NCI-H524 treated with DMSO at 0.1 percent for 48 hours (cell line): Measurements from ENCODE around the gene ANKHD1.

Experiments used
- DNase-seq: peaks from one replicate; lab custom pipeline; 2025; lab: John Stamatoyannopoulos, UW

The ANKHD1 gene, protein sequence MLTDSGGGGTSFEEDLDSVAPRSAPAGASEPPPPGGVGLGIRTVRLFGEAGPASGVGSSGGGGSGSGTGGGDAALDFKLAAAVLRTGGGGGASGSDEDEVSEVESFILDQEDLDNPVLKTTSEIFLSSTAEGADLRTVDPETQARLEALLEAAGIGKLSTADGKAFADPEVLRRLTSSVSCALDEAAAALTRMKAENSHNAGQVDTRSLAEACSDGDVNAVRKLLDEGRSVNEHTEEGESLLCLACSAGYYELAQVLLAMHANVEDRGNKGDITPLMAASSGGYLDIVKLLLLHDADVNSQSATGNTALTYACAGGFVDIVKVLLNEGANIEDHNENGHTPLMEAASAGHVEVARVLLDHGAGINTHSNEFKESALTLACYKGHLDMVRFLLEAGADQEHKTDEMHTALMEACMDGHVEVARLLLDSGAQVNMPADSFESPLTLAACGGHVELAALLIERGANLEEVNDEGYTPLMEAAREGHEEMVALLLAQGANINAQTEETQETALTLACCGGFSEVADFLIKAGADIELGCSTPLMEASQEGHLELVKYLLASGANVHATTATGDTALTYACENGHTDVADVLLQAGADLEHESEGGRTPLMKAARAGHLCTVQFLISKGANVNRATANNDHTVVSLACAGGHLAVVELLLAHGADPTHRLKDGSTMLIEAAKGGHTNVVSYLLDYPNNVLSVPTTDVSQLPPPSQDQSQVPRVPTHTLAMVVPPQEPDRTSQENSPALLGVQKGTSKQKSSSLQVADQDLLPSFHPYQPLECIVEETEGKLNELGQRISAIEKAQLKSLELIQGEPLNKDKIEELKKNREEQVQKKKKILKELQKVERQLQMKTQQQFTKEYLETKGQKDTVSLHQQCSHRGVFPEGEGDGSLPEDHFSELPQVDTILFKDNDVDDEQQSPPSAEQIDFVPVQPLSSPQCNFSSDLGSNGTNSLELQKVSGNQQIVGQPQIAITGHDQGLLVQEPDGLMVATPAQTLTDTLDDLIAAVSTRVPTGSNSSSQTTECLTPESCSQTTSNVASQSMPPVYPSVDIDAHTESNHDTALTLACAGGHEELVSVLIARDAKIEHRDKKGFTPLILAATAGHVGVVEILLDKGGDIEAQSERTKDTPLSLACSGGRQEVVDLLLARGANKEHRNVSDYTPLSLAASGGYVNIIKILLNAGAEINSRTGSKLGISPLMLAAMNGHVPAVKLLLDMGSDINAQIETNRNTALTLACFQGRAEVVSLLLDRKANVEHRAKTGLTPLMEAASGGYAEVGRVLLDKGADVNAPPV (N-terminal part only)

DNA sequence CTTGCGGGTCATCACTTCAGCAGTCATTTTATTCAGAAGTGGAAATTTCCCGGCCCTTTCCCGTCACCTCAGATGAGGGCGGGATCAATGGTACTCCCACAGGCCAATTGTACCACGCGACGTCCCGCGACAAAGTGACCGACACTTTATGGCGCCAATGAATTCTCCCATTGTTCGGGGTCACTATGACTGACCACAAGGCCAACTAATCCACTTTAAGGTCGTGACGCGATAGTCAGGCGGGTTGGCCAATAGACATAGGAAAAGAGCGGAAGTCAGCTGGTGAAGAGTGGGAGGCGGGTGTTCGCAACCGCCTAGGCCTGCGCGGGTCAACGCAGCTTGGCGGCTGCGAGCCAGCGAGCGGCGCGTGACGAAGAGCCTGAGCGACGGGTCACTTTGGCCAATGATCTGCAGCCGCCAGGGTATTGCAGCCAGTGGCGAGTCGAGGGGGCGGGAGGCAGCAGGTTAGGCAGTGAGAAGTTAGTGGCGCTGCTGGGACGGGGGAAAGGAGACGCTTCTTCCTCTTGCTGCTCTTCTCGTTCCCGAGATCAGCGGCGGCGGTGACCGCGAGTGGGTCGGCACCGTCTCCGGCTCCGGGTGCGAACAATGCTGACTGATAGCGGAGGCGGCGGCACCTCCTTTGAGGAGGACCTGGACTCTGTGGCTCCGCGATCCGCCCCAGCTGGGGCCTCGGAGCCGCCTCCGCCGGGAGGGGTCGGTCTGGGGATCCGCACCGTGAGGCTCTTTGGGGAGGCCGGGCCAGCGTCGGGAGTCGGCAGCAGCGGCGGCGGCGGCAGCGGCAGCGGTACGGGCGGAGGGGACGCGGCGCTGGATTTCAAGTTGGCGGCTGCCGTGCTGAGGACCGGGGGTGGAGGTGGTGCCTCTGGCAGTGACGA lies at the start of gene ANKHD1:
Gene ANKHD1, plus strand, starts transcription at position 472 of the 896 bp plus-strand sequence. Its CDS starts 135 bp downstream, at position 607.
- peak; percentile 96 for DNase-seq

DNA sequence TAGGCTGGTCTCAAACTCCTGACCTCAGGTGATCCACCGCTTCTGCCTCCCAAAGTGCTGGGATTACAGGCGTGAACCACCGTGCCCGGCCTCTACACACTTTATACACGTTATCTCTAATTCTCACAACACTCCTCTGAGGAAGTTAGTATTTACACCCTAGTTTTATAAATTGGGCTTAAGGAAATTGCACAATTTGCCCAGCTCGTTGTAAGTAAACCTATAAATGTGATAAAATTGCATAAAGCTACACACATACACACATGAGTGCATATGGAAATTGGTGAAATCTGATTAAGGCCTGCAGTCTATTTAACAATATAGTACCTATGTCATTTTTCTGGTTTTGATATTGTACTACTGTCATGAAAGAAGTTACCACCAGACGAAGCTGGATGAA lies 46.1 kb upstream of the ANKHD1 start:
- no peak for DNase-seq

DNA sequence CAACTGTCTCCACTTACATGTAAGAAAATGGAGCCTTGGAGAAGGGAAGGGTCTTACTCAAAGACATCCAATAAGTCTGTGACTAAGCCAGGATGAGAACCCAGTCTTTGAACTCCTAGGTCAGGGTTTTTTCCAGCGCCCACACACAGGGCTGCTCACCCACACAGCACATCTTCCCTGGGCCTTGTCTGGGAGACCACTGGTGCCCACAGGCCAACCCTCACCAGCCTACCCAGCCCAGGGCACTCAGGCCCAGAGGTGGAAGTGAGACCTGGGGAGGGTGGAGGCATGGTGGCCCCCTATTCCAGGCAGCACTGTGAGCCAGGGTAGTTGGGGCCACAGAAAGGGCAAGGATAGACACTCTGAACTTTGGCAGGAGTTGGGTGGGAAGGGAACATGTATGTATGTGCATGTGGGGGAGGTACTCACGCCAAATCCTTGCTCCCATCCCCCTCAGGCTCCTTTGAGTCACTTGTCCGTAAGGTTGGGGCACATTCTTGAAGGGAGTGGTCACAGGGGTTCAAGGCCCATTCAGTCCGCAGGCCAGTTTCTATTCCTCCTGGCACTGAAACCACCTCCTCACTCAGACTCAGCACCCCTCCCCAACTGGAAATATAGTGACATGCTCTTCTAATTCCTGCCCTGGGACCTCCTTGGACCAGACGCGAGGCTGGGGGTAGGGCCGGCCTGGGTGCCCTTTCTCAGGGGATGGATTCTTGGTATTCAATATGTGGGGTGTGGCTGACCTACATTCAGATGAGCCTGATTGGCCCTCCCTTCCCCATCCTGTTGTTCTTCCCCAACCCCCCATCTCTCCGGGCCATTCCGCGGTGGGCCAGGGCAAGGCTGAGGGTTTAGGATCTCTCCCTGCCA lies 44.5 kb upstream of the ANKHD1 start:
- DNase-seq, result no peak

DNA sequence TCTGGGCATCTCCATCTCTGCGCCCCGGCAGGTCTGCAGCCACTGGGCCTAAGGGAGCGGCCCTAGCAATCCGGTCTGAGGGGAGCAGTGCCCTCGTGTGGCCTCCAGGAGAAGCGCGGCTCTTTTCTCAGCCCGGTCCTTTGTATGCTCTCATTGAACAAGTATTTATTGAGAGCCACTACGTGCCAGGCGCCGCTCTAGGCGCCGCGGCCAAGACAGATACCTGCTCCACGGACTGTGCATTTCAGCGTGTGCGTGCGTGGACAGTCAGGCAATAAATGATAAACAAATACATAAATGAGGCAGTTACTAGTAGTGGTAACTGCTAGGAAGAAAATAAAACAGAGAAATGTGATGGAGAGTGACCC lies 43.9 kb upstream of the ANKHD1 start:
- DNase-seq, result peak; percentile 58

DNA sequence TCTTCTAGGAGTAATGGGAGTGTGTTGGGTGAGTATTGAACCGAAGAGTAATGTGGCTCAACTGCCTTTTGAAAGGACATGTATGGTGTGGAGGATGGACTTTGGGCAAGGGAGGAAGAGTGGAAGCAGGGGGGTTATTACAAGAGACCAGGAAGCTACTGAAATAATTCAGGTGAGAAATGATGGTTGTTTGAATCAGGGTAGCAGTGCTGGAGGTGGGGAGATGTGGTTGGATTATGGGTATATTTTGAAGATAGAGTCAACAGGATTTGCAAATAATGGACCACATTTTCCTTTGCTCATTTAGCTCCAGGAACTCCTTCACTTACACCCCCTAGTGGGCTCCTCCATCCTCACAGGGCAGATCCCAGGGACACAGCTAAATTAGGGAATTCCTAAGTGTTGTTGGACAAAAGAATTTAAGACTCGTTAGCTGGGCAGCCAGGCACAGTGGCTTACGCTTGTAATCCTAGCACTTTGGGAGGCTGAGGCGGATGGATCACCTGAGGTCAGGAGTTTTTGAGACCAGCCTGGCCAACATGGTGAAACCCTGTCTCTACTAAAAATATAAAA lies 42.8 kb upstream of the ANKHD1 start:
- DNase-seq, result no peak

DNA sequence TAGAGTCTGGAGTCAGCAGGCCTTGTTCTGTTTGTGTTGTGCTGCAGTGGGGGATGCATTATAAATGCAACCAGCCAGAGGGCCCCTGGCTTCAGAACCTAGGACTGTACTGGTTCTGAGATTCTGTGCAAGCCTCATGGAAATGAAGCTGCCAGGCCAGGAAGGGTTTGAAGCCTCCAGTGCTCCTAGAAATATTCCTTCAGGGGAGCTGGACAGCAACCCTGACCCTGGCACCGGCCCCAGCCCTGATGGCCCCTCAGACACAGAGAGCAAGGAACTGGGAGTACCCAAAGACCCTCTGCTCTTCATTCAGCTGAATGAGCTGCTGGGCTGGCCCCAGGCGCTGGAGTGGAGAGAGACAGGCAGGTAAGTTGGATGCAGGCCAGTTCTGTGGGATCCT lies 41.5 kb upstream of the ANKHD1 start, which contains the start of gene SLC4A9:
Gene SLC4A9, plus strand, starts transcription at position 94 of the 400 bp plus-strand sequence. Its CDS starts 43 bp downstream, at position 137.
- DNase-seq, result no peak

DNA sequence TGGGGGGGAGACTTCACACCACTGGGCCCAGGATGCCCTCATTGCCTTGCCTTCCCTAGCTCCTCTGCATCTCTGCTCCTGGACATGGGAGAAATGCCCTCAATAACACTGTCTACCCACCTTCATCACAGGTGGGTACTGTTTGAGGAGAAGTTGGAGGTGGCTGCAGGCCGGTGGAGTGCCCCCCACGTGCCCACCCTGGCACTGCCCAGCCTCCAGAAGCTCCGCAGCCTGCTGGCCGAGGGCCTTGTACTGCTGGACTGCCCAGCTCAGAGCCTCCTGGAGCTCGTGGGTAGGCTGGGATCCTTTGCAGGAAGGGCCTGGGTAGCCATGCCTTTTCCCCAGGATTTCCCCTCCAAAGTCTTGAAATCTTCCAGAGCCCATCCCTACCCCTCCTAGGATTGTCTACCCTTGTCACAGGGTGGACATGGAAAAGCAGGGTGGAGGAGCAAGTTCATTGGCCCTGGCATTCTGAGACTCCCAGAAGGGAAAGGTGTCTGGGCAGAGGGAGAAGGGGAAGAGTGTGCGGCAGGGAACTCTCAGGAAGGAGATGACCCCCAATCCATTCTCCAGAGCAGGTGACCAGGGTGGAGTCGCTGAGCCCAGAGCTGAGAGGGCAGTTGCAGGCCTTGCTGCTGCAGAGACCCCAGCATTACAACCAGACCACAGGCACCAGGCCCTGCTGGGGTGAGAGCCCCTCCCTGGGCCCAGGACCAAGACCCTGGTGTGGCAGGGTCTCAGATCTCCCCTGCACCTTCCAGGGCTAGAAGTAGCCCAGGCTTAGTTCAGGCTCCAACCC lies 40.8 kb upstream of the ANKHD1 start:
- DNase-seq, result no peak

DNA sequence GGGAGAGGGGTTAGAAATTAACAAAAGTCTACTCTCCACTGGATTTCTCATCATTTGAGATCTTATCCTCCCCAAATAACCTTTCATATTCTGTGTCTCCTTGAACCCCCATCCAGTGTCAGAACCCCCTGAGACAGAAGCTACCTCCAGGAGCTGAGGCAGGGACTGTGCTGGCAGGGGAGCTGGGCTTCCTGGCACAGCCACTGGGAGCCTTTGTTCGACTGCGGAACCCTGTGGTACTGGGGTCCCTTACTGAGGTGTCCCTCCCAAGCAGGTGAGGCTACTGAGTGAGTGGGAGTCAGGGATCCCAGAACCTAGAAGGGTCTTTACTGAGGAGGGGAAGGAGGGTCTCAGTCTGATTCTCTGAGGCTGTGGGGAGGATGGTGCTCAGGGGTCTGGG lies 39.7 kb upstream of the ANKHD1 start:
- no peak for DNase-seq

DNA sequence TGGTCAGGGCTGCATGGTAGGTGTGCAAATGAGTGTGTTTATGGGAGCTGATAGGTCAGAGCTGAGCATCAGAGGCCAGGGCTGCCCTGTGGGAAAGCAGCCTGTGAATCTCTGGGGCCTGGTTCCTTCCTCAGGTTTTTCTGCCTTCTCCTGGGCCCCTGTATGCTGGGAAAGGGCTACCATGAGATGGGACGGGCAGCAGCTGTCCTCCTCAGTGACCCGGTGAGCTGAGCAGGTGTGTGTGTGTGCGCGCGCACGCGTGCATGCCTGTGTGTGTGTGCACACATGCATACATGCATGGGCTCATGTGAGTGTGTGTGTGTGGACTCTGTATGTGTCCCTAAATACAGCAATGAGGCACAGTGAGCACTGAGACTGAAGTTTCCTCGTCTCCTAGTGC lies 39.3 kb upstream of the ANKHD1 start:
- no peak for DNase-seq

DNA sequence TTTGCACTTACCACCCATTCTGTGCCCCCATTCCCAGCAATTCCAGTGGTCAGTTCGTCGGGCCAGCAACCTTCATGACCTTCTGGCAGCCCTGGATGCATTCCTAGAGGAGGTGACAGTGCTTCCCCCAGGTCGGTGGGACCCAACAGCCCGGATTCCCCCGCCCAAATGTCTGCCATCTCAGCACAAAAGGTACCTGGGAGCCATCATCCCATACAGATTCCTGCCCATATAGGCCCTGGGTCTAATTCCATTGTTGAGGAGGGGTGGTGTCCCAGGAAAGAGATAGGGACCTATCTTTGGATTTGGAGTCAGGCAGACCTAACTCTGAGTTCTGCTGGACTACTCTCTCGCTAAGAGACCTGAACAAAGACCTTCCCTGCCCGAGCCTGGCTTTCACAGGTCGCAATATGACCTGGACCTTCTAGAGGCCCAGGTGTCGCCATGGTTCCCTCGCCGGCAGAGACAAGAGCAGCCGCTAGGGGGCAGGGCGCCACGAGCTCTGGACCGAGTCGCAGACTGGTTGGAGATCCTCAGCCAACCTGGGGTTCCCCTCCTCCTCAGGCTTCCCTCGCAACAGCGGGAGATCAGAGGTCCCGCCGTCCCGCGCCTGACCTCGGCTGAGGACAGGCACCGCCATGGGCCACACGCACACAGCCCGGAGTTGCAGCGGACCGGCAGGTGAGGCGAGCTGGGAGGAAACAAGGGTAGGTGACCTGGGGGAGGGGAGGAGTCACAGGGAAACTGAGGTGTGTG lies 38.6 kb upstream of the ANKHD1 start:
- no peak for DNase-seq

DNA sequence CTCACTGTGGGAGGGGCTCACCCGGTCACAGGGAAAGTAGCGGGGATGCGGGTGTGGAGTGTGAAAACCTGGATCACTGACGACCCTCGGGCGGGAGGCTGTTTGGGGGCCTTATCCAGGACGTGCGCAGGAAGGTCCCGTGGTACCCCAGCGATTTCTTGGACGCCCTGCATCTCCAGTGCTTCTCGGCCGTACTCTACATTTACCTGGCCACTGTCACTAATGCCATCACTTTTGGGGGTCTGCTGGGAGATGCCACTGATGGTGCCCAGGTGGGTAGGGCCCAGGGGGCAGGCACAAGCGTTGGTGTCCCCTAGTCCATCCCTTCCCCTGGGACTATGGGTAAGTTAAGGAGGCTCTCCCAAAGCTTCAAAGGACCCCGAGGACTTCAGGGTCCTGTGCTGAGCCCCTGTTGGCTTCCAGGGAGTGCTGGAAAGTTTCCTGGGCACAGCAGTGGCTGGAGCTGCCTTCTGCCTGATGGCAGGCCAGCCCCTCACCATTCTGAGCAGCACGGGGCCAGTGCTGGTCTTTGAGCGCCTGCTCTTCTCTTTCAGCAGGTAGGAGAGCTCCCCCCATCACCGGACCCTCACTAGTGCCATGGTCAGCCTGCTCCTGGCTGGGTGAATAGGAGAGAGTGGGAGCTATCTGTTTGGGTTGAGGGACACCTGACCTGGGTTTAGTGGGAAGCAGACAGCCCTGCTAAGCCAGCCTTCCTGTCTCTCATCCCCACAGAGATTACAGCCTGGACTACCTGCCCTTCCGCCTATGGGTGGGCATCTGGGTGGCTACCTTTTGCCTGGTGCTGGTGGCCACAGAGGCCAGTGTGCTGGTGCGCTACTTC lies 37.8 kb upstream of the ANKHD1 start:
- DNase-seq, result no peak

DNA sequence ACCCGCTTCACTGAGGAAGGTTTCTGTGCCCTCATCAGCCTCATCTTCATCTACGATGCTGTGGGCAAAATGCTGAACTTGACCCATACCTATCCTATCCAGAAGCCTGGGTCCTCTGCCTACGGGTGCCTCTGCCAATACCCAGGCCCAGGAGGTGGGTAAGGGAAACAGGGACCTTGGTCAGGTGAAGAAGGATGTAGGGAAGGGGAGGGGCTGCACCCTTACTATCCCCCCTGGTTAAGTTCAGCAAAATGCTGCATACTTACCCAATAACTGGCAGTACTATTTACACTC lies 37.2 kb upstream of the ANKHD1 start:
- no peak for DNase-seq

DNA sequence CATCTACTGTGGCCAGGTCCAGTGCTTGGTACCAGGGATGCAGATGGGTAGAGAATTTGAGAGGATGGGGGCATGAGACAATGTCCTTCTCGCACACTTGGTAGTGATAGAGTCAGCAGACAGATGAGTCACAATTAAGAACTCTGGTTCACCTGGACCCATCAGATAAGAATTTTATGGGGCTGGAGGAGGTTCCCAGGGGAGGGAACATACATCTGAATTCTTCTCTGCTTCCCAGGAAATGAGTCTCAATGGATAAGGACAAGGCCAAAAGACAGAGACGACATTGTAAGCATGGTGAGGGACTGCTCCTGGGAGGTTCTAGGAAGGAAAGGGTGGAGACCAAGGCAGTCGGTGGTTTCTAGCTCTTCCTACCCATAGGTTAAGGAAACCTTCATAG lies 36.4 kb upstream of the ANKHD1 start:
- no peak for DNase-seq

DNA sequence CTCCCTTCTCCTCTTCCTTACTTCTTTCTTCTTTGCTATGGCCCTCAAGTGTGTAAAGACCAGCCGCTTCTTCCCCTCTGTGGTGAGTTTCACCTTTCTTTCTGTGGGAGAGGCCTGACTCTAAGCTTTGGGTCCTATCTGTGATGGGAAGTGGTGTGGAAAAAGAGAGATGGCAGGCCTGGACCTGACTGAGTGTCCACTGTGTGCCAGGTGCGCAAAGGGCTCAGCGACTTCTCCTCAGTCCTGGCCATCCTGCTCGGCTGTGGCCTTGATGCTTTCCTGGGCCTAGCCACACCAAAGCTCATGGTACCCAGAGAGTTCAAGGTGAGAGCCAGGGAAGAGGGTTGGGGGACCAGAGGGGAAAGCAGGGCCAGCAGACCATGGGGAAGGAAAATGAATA lies 35.7 kb upstream of the ANKHD1 start:
- DNase-seq, result no peak

DNA sequence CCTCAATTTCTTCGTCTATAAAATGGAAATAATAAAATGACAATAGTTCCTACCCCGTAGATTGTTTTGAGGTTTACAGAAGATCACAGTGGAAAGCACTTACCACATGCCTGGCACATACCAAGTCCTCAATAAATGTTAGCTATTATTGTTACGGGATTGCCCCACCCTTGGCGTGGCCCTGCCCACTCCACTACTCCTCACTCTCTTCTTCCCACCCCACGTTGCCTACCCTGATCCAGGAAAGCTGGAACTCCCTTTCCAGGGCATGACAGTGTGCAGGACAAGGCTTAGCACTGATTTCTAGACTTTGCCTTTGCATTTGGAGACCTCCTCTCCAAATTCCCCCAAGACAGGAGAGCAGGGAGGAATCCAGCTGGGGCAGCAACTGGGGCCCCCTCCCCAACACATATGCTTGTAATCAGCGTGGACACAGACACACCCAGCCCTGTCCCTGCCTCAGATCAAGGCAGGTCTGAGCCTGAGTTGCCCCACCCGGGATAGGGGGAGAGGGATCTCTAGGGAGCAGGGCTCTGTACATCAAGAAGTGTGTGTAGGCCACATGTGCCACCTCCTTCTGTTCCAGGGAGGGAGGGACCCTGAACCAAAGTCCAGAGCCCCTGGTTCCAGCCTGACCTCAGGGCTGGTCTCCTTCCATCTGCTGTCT lies 34.9 kb upstream of the ANKHD1 start:
- no peak for DNase-seq

DNA sequence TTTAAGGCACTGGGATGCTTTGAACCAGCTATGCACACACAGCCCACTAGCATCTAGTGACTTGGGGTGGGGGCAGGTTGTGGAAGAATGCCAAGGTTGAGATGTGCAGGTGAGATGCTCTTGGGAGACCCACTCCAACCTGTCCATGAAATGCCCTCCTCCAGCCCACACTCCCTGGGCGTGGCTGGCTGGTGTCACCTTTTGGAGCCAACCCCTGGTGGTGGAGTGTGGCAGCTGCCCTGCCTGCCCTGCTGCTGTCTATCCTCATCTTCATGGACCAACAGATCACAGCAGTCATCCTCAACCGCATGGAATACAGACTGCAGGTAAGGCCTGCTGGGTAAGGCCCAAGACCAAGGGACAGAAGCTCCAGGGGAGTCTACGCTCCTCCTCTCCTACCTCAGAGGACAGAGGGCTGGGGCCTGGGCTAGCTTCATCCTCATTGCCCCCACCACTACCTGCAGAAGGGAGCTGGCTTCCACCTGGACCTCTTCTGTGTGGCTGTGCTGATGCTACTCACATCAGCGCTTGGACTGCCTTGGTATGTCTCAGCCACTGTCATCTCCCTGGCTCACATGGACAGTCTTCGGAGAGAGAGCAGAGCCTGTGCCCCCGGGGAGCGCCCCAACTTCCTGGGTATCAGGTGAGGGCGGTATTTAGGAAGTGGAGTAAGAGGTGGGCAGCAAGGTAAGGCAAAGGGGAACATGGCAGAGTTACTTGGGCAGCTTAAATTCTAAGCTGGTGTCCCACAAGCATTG lies 34.2 kb upstream of the ANKHD1 start:
- no peak for DNase-seq
